Gastrocnemius medialis (tissue), 4 donors: ENCODE measurements around the gene KLHDC4.

Experiments
- POLR2A ChIP-seq, 2 donors: fragments of 450-650 bp; IDR thresholded peaks; one replicate each; pipeline ENCODE4 v1.6.1; 2017; ENCODE audit warnings: antibody characterized with exemption in 2 of 2, mild to moderate bottlenecking in 2 of 2, moderate library complexity in 2 of 2
- TF ChIP-seq, protein P1 (sequence below), 5 experiments: fragments of 450-650 bp in 3 of 5; fragments of 200-600 bp in 2 of 5; sonication (generic) in 2 of 5; IDR thresholded peaks in 4 of 5; conservative IDR thresholded peaks in 1 of 5; 1 replicate in 4 of 5; 2 replicates in 1 of 5; pipeline ENCODE4 v1.5.1; 2016 to 2019; ENCODE audit warnings: antibody characterized with exemption in 5 of 5, mild to moderate bottlenecking in 3 of 5, moderate library complexity in 3 of 5

- TF ChIP-seq POLR2A (IDR thresholded peaks at IDR 0.05): no peak
- TF ChIP-seq, protein P1, sequence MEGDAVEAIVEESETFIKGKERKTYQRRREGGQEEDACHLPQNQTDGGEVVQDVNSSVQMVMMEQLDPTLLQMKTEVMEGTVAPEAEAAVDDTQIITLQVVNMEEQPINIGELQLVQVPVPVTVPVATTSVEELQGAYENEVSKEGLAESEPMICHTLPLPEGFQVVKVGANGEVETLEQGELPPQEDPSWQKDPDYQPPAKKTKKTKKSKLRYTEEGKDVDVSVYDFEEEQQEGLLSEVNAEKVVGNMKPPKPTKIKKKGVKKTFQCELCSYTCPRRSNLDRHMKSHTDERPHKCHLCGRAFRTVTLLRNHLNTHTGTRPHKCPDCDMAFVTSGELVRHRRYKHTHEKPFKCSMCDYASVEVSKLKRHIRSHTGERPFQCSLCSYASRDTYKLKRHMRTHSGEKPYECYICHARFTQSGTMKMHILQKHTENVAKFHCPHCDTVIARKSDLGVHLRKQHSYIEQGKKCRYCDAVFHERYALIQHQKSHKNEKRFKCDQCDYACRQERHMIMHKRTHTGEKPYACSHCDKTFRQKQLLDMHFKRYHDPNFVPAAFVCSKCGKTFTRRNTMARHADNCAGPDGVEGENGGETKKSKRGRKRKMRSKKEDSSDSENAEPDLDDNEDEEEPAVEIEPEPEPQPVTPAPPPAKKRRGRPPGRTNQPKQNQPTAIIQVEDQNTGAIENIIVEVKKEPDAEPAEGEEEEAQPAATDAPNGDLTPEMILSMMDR (IDR thresholded peaks at IDR 0.05 in 4 of 5, conservative IDR thresholded peaks at IDR 0.05 in 1 of 5): no peak
These were observed 30.3 kb downstream of the KLHDC4 start for GRCh38 chr16:87735270-87736007.
